GM19043 (cell line): Measurements from ENCODE around the gene TNFRSF13B.
"Not testable (repeated sequence)": the region's sequence is repeated elsewhere in the genome, so short reads cannot be mapped to it uniquely, and the experiment has no call there.

Experiments
- ATAC-seq: cut with Tn5 transposase; IDR thresholded peaks from one replicate; pipeline ENCODE4 v1.9.1; 2021; ENCODE audit warnings: low read depth; ENCODE audit not compliant: unreplicated experiment

The TNFRSF13B gene

DNA sequence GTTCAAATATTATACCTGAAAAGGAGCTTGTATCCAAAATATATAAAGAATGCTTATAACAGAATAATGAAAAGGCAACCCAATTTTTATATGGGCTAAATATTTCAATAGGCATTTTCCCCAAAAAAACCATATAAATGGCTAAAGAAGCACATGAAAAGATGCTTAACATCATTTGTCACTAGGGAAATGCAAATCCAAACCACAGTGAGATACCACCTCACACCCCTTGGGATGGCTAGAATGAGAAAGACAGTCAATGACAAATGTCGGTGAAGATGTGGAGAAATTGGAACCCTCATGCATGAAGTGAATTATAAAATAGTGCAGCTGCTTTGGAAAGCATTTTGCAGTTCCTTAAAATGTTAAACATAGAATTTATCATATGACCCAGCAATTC, 3.1 kb downstream of the TNFRSF13B start:
- no peak for ATAC-seq

DNA sequence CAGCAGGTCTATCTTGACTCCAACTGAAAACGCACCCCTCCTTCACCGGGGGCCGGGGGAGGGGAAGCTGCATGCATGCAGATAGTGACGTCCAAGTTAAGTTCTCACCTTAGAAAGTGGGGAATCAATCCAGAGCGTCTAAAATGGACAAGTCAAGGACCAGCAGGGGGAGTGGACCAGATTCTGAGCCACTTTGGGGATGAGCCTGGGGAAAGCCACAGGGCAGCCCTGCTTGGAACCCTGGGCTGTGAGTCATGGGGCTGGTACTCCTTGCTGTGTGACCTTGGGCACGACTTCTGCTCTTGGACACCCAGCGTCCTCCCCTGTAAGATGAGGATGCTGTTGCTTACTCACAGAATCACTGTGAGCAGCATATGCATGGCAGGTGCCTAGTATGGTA, 9.1 kb downstream of the TNFRSF13B start:
- no peak for ATAC-seq

DNA sequence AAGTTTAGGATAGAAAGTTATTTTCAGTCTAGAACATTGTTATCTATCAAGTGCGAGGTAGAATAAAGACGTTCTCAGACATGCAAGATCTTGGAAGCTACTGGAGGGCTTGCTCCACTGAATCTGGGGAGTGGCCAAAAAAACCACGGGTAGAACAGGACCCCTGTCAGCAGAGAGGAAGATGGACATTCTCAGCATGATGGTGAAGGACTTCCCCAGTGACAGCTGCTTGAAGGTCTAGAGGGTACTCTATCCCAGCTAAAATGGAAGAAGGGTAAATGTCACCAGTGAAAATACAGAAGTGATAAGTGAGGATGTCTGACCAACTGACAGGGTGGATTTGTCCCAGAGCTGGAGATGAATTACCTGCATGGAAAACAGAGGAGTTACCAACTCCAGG, 10.1 kb downstream of the TNFRSF13B start:
- ATAC-seq = no peak

DNA sequence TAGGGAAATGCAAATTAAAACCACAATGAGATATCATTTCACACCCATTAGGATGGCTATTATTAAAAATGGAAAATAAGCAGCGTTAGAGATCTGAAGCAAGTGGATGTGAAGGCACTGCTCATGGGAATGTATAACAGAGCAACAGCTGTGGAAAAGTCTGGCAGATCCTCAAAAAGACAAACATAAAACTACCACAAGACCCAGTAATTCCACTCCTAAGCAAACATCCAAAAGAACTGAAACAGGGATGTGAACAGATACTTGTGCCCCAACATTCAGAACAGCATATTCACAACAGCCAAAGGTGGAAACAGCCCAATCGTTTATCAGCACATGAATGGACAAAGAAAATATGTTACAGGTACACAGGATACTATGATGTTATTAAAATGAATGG, 10.9 kb downstream of the TNFRSF13B start:
- not testable (repeated sequence) for ATAC-seq

DNA sequence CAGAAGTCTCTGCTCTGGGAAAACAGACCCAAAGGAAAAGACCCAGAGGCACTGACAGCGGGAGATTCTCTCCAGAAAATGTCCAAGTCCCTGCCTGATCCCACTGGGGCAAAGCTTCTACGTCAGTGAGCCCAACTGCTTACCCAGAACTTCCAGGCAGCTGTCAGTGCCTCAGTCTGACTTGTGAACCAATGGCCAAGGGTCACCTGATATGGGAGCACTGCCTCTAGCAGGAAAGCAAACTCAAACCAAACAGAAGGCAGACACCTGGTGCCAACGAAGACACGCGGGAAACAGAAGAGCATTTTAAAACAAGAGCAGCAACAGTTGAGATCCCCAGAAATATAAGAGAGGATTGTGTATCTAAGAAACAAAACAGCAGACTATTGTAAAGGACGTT, 16.9 kb downstream of the TNFRSF13B start:
- ATAC-seq = not testable (repeated sequence)

DNA sequence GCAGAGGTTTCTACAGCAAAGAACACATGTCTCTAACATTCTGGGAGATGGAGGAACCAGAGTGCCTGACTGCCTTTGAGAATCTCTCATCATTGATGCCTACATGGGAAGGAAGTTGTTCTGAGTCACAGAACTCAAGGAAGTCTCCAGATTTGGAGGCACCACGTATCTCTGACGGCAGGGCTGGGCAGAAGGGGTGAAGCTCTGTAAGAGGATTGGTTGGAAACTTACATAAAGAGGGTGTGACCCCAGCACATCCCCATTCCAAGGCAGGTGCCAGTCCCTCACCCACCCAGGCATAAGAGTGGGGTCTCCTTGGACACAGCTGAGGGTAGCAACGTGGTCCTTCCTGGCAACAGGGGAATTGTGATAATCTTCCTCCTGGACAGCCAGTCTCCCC, 17.4 kb downstream of the TNFRSF13B start:
- no peak for ATAC-seq

DNA sequence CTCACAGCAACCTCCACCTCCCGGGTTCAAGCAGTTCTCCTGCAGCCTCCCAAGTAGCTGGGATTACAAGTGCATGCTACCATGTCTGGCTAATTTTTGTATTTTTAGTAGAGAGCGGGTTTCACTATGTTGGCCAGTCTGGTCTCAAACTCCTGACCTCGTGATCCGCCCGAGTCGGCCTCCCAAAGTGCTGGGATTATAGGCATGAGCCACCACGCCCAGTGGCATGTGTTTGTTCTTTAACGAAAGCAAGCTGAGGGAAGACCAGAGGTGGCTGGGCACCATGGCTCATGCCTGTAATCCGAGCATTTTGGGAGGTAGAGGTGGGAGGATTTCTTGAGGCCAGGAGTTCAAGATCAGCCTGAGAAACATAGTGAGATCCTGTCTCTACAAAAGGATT, 18.1 kb downstream of the TNFRSF13B start:
- no peak for ATAC-seq

DNA sequence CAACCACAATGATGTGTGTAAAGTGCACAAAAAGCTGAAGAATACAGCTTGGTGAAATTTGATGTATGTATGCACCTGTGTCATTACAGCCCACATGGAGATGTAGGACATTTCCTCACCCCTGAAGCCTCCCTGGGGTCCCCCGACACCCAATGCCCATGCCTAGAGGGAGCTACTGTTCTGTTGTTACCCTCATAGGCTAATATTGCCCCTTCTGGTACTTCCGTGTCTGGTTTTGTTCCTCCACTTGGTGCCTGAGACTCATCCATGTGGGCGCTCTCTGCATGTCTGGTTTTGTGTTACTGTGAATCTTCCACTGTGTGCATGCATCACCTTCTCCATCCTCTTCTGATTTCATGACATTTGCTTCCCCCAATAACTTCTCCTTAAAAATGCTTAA, 18.6 kb downstream of the TNFRSF13B start:
- no peak for ATAC-seq

DNA sequence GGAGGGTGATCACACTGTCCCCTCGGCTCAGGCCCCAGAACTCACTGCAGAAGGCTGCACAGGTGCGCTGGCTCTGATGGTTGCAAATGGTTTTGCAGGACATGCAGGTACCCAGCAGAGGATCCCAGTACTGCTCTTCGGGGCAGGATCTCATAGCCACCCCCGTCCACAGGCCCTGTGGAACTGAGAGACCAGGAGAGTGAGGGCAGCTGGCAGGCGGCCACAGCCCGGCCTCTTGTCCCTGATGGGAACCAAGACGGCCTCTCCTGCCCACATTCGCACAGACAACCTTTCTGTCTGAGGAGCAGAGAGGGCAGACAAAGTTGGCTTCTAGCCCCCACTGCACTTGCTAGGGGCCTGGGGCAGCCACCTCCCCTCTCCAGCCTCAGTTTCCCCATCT, 19.5 kb downstream of the TNFRSF13B start:
- no peak for ATAC-seq

DNA sequence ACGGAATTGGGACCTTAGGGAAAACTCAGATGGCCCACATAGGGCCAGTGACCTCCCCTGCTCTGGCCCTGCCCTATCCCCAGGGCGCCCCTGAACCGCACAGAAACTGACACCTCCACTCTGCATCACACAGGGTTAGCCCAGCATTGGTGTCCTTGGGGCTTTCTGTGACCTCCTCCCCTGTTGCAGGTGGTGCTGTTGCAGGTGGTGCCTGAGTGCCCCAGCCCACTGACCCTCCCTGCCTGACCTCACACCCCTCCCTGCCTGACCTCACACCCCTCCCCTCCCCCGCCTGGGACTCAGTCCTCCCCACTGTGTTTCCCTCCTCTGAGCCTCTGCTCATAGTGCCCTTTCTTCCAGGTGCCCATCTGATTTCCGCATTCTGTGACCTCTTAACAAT, 21.4 kb downstream of the TNFRSF13B start:
- no peak for ATAC-seq

DNA sequence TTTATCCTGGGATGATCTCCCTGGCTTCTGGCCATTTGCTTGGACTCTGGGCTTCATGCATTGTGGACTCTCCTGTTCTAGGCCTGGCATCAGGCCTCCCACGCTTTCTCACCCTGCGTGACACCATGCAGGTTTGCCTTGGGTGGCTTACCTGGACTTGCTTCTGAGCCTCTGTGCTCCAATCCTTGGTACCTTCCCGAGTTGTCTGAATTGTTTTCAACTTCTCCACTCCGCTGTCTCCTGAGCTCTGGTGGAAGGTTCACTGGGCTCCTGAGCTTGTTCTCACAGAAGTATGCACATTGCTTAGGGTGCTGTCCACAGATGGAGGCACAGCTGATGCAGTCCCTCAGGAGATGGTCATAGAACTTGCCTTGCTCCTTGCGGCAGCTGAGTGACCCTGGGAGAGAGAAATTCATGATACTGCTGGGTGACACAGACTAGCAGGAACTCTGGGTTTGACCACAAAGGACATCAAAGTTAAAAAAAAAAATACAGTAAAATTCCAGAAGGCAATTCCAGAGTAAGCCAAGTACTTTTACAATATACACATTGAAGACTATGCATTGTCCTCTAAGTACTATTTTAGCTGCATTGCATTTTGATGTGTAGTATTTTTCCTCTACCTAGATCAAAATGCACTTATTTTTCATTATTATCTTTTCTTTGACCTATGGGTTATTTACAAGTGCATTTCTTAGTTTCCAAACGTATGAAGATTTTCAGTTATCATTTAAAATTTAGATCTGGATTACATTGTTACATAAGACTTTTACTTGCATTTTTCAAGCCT, 23.1 kb downstream of the TNFRSF13B start:
- ATAC-seq = no peak

DNA sequence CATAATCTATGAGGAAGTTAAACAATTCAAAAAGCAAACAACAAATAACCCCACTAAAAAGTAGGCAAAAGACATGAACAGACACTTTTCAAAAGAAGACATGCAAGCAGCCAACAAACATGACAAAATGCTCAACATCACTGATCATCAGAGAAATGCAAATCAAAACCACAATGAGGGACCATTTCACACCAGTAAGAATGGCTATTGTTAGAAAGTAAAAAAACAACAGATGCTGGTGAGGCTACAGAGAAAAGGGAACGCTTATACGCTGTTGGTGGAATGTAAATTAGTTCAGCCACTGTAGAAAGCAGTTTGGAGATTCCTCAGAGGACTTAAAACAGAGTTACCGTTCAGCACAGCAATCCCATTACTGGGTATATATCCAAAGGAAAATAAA, 24.4 kb downstream of the TNFRSF13B start:
- no peak for ATAC-seq

DNA sequence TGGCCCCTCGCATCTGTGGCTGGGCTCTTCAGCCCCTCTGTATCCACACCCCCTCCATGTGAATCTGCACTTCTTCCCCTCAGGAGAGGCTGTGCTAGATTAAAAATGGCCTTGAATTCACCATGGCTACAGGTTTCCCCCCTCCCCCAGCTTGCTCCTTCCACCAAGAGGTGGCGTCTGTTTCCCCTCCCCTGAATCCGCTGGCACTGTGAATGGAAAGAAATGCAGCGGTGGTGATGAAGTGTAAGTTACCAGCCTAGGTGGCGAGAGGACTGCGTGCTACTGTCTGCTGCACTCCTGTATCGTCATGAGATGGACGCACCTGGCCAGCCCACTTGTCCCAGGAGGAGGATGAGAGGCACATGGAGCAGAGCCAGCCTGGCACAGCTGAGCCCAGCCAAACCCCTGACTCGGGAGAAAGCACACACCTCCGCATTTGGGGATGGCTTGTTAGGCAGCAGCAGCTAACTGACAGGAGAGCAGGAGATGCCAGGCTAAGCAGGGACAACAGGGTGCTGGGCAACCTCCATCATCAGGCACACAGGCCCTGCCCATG, 26.2 kb downstream of the TNFRSF13B start:
- no peak for ATAC-seq

DNA sequence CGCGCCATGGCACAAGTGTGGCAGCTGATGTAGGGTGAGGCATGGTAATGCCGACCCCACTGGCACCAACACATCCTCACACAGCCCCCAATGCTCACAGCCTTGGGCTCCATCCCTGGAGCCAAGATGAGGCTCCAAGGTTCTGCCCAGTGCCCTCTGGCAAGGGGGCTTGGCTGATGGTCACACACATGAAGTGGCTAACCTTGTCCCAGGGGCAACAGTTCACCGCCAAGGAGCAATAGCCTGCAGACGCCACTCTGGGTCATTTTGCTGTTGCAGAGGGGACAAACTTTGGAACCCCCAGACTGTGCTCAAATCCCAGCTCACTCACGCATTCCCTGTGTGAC, 26.8 kb downstream of the TNFRSF13B start:
- ATAC-seq = no peak

DNA sequence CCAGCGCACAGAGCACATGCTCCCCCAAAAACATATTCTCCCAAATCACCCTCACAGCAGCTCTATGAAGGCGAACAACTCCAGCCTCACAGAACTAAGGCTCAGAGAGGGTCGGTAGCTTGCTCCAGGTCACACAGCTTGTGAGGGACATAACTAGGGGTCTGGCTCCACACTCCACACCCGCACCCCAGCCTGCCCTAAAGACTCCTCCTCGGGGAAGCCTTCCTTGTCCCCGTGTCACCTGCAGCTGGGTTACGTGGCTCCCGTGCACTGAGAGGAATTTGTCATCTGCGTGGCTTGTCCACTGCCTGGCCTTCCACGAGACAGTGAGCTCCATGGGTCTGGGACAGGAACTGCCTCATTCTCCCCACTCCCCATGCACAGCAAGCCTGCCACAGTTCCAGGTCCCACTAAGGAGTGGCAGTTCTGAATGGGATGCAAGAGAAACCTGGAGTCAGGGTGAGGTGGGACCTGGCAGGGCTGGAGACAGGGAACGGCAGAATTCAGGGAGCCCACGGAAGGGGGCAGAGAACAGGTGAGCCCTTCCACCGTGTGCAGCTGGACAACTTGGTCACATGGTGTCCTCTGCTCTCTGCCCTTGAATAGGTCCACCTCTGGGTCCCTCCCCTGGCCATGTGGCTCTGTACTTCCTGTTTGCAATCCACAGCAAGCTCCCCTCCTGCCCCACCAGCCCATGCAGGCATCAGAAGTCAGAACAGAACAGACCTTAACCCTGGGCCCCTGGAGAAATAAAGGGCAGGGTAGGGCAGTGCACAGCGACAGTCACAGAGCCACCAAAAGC, 27.4 kb downstream of the TNFRSF13B start:
- no peak for ATAC-seq

DNA sequence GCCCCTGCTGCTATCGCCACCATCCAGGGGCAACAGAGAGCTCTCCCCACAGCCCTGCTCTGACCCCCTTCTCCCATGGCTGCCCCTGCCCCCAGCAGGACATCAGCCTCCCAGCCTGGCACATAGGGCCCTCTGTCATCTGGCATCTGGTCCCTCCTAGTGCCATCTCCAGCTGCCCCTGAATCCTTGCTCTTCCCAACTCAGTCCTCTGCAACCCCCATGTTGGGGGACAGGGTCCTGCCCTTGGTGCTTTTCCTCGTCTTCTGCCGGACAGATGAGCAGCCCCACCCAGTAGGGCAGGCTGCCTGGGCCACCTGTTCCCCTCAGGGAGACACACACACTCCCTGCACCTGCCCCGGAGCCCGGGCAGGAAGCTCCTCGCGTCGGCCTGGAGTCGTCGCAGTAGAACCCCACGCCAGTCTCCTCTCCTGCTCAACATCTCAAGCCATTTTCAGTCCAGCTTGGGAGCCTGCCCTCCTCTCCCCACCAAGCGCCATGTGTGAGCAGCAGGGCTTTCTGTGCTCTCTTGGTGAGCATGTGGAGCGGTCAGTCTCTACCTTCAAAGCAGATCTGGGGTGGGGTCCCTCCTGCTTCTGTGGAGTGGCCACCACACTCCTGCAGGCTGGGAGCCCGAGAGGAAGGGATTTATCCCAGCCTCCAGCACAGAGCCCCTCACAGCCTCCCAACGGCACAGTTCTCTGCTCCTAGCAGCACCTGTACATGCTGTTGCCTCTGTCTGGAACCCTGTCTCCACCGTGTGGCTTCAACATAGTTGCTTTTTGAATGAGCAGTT, 28.2 kb downstream of the TNFRSF13B start:
- no peak for ATAC-seq

DNA sequence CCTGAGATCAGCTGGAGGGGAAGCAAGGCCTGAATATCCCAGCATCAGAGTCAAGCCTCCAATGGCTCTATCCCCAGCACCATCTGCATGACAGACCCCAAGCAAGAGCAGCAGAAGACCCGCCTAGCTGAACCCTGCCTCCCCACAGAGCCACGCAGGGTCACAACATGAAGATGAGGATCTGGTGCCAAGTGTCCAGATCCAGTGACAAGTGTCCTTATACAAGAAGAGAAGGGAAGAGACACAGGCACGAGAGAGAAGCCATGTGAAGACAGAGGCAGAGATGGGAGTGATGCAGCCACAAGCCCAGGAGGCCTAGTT, 28.9 kb downstream of the TNFRSF13B start:
- no peak for ATAC-seq

DNA sequence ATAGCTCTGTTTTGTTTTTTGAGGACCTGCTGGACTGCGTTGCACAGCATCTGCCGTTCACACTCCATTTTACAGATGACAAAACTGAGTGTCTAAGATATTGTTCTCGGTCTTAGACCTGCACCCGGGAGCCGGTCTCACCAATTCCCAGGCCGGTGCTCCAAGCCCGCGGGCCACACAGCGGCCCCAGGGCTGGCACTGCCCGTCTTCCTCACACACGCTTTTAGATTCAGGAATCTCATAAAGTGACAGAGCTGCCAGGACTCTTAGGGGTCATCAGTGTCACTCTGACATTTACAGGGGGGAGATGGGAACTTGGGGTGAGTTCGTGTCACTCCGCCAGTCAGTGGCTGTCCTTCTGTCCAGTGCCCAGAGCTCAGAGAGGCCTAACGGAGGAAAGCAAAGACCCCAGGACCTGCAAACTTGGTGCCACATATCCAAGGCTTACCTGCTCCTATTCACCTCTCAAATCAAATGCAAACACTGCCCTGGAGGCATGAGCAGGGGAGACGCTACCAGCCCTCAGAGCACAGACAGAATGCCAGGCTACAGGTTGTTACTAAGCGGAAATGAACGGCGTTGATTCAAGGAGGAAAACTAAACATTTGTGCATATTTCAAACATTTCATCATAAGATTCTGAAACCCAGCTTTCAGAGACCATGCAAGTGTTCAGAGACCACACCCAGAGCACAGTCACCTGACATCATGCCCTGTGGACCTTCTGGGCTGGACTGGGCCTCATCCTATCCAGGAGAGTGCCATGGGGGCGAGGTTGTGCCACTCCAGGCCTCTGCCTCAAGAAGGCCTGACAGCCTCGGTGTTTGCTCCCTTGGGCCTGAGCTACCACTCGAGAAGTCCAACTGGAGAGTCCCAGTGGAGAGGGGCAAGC, 29.5 kb downstream of the TNFRSF13B start:
- no peak for ATAC-seq

DNA sequence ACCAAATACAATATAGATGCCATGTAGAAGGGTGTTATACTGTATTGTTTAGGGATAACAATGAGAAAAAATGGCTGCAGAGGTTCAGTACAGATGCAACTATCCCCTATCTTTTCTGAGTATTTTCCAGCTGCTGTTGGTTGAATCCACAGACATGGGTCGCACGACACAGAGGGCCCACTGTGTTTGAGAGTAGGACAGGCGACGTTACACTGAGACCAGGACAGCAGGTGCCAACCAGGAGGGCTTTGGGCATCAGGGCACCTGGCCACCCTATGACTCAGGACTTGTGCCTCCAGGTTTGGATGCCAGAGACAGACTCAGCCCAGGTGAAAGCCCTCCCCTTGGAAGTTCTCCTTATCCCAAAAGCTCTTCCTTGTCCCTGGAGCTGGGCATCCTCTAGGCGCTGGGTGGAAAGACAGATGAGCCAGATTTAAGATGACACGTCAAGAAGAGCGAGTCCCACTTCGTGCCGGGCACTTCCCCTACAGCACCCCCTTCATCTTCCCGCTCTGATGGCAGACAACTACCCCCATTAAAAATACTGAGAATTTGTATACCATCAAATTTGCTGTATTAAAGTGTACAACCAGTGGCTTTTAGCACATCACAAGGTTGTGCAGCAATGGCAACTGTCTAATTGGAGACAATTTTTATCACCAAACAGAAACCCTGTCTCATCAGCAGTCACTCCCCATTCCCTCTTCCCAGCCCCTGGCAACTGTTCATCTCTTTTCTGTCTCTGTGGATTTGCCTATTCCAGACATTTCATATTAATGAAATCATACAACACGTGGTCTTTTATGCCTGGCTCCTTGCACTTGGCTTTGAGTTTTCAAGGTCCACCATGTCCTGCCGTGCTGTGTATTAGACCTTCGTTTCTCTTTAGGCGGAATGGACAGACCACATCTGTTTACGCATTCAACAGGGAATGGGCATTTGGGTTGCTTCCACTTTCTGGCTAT, 30.6 kb downstream of the TNFRSF13B start:
- no peak for ATAC-seq
